ENCODE data around the gene LDLRAD1. TPM values are rescaled to one million over a fixed set of nuclear protein-coding genes. Genes with fewer than 3 reads are reported as not detected.

Gene LDLRAD1
- polyA plus RNA-seq, 1 donor (not counting 4 experiments of a cell fraction or from before 2014, with no cell fraction given): not detected

GRCh38 chr1:54047384-54048305 lies 29.7 kb upstream of the LDLRAD1 start:
- Histone ChIP-seq H3K79me2 (ENCODE audit: control insufficient read depth, insufficient read depth, low read length) (peaks cover 54% of the 10 kb centered on the region), H4K20me1 (ENCODE audit: control insufficient read depth, extremely low read depth, insufficient read depth, low read length) (no peaks in the 10 kb centered on the region)
- dilution Hi-C loops (cut with MboI; ENCODE audit: extremely low pct_ligation_motif_present, low sequenced_read_pairs): no loop called here

GRCh38 chr1:54046671-54047383 lies 28.8 kb upstream of the LDLRAD1 start:
- no peaks in the 10 kb centered on the region for H3K36me3 ChIP-seq (ENCODE audit: control insufficient read depth in 2 of 2, extremely low read depth in 1 of 2, insufficient read depth in 2 of 2, low read length in 2 of 2)
- H3K4me2 ChIP-seq (ENCODE audit: control insufficient read depth, extremely low read depth, insufficient read depth, low read depth, low read length): no peak overlapping the region
- peaks cover 46% of the 10 kb centered on the region for H3K79me2 ChIP-seq (ENCODE audit: control insufficient read depth, insufficient read depth, low read length)

More at GRCh38 chr1:54047384-54048305, 29.7 kb upstream of the LDLRAD1 start:
- H3K4me2 ChIP-seq (ENCODE audit: control insufficient read depth, extremely low read depth, insufficient read depth, low read depth, low read length): no peak overlapping the region
- H2AFZ ChIP-seq (ENCODE audit: control insufficient read depth, low read length): no peak overlapping the region
- DNase-seq (ENCODE audit: low read depth, low spot score) (no peak), FAIRE-seq (no peak)
- no peak overlapping the region for H3K9ac ChIP-seq (ENCODE audit: control insufficient read depth, extremely low read depth, insufficient read depth, low read length)
- no peaks in the 10 kb centered on the region for H3K9me3 ChIP-seq (ENCODE audit: control insufficient read depth, low read depth, low read length)
- H3K9me1 ChIP-seq (ENCODE audit: control insufficient read depth, extremely low read depth, insufficient read depth, low read length): no peaks in the 10 kb centered on the region
- no peaks in the 10 kb centered on the region for H3K27me3 ChIP-seq (ENCODE audit: control insufficient read depth, extremely low read depth, insufficient read depth, low read length)
- no peak overlapping the region for H3K4me3 ChIP-seq (ENCODE audit: control insufficient read depth in 2 of 3, extremely low read depth in 1 of 3, insufficient read depth in 2 of 3, low read depth in 1 of 3, low read length in 3 of 3)
- H3K36me3 ChIP-seq (ENCODE audit: control insufficient read depth in 2 of 2, extremely low read depth in 1 of 2, insufficient read depth in 2 of 2, low read length in 2 of 2): no peaks in the 10 kb centered on the region
- no peak for TF ChIP-seq CTCF (optimal IDR thresholded peaks at IDR 0.05 in 1 of 3, IDR thresholded peaks at IDR 0.05 in 1 of 3, conservative IDR thresholded peaks at IDR 0.05 in 1 of 3; ENCODE audit: extremely low read depth in 1 of 3, insufficient read depth in 2 of 3, low read length in 3 of 3)
- TF ChIP-seq EZH2 (IDR thresholded peaks at IDR 0.05; ENCODE audit: low read length): no peak
- peaks cover 9% of the 10 kb centered on the region for H3K4me1 ChIP-seq (ENCODE audit: control insufficient read depth, extremely low read depth, insufficient read depth, low read length)
- no peak overlapping the region for H3K27ac ChIP-seq (ENCODE audit: control insufficient read depth, insufficient read depth, low read length)

More at GRCh38 chr1:54046671-54047383, 28.8 kb upstream of the LDLRAD1 start:
- H3K4me1 ChIP-seq (ENCODE audit: control insufficient read depth, extremely low read depth, insufficient read depth, low read length): peaks cover 9% of the 10 kb centered on the region
- no peak overlapping the region for H3K27ac ChIP-seq (ENCODE audit: control insufficient read depth, insufficient read depth, low read length)
- no peaks in the 10 kb centered on the region for H3K9me3 ChIP-seq (ENCODE audit: control insufficient read depth, low read depth, low read length)
- no peak overlapping the region for H3K9ac ChIP-seq (ENCODE audit: control insufficient read depth, extremely low read depth, insufficient read depth, low read length)
- no peaks in the 10 kb centered on the region for H4K20me1 ChIP-seq (ENCODE audit: control insufficient read depth, extremely low read depth, insufficient read depth, low read length)
- DNase-seq (ENCODE audit: low read depth, low spot score) (no peak), FAIRE-seq (no peak)
- no peaks in the 10 kb centered on the region for H3K27me3 ChIP-seq (ENCODE audit: control insufficient read depth, extremely low read depth, insufficient read depth, low read length)
- TF ChIP-seq EZH2 (IDR thresholded peaks at IDR 0.05; ENCODE audit: low read length): no peak
- H3K9me1 ChIP-seq (ENCODE audit: control insufficient read depth, extremely low read depth, insufficient read depth, low read length): no peaks in the 10 kb centered on the region
- H2AFZ ChIP-seq (ENCODE audit: control insufficient read depth, low read length): no peak overlapping the region
- dilution Hi-C loops (cut with MboI; ENCODE audit: extremely low pct_ligation_motif_present, low sequenced_read_pairs): no loop called here
- H3K4me3 ChIP-seq (ENCODE audit: control insufficient read depth in 2 of 3, extremely low read depth in 1 of 3, insufficient read depth in 2 of 3, low read depth in 1 of 3, low read length in 3 of 3): no peak overlapping the region

Measured in keratinocyte (primary cell).